HL-60 (cell line): Measurements from ENCODE around the gene TBC1D14.

Source experiments
- POLR2AphosphoS5 ChIP-seq: IDR thresholded peaks from 2 replicates; pipeline ENCODE4 v1.6.1; 2012; ENCODE audit warnings: low read depth
- REST ChIP-seq: IDR thresholded peaks from 2 replicates; pipeline ENCODE4 v1.6.1; 2012; ENCODE audit warnings: low read depth; ENCODE audit not compliant: insufficient replicate concordance
- SPI1 ChIP-seq: IDR thresholded peaks from 2 replicates; pipeline ENCODE4 v1.6.1; 2012; ENCODE audit warnings: low read depth, mild to moderate bottlenecking, borderline replicate concordance
- TF ChIP-seq, protein P1 (sequence below): IDR thresholded peaks from one replicate; pipeline ENCODE4 v1.5.1; 2011; ENCODE audit warnings: low read length, control low read depth, inconsistent platforms; ENCODE audit not compliant: insufficient read depth

DNA sequence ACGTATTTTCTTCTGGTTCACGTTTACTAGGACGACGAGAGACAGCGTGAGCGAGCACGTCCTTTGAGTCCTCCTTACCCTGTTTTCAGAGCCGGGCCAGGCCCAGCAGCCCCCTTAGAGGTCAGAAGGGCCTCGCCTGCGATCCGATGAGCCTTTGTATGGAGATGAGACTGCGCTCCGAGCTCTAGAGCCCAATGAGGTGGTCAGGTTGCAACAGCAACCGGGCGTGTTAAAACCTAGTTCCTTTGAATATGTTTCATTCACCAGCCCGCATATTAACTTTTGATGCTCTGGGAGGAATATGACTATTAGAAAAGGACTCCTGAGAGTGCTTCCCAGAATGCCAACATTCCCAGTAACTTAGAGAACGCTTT, 77.9 kb downstream of the TBC1D14 start:
- TF ChIP-seq, protein P1, sequence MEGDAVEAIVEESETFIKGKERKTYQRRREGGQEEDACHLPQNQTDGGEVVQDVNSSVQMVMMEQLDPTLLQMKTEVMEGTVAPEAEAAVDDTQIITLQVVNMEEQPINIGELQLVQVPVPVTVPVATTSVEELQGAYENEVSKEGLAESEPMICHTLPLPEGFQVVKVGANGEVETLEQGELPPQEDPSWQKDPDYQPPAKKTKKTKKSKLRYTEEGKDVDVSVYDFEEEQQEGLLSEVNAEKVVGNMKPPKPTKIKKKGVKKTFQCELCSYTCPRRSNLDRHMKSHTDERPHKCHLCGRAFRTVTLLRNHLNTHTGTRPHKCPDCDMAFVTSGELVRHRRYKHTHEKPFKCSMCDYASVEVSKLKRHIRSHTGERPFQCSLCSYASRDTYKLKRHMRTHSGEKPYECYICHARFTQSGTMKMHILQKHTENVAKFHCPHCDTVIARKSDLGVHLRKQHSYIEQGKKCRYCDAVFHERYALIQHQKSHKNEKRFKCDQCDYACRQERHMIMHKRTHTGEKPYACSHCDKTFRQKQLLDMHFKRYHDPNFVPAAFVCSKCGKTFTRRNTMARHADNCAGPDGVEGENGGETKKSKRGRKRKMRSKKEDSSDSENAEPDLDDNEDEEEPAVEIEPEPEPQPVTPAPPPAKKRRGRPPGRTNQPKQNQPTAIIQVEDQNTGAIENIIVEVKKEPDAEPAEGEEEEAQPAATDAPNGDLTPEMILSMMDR = no peak
- TF ChIP-seq POLR2AphosphoS5 = no peak
- TF ChIP-seq REST = no peak
- TF ChIP-seq SPI1 = no peak
